Measurements from ENCODE around the gene TAL1.

The TAL1 gene

GRCh38 chr1:47184822-47185677 is 47.0 kb downstream of the TAL1 start:
- H3K4ac ChIP-seq (ENCODE audit: low read depth, low read length) = no peak overlapping the region
- H3K36me3 ChIP-seq (ENCODE audit: control insufficient read depth in 1 of 2, insufficient read depth in 2 of 2, low read length in 2 of 2) = no peaks in the 10 kb centered on the region
- WGBS (ENCODE audit: extremely low coverage, insufficient coverage, insufficient read length) = no CpG with 5 or more reads among the region's 14 CpGs
- no peak overlapping the region for H2BK120ac ChIP-seq (ENCODE audit: insufficient read depth, low read length, poor library complexity)
- H3K27ac ChIP-seq (ENCODE audit: low read depth, low read length) = no peak overlapping the region
- H3K4me2 ChIP-seq (ENCODE audit: low read length) = no peak overlapping the region
- H3K79me1 ChIP-seq (ENCODE audit: low read length) = no peaks in the 10 kb centered on the region
- no peak overlapping the region for H3K9ac ChIP-seq (ENCODE audit: low read length)
- H2BK12ac ChIP-seq (ENCODE audit: low read length) = no peak overlapping the region
- H3K27me3 ChIP-seq (ENCODE audit: insufficient read depth, low read length) = no peaks in the 10 kb centered on the region
- H3K4me1 ChIP-seq (ENCODE audit: control insufficient read depth in 1 of 2, insufficient read depth in 2 of 2, low read length in 2 of 2) = no peaks in the 10 kb centered on the region
- no peak overlapping the region for H3K23ac ChIP-seq (ENCODE audit: low read length)
- H4K91ac ChIP-seq (ENCODE audit: low read depth, low read length) = no peak overlapping the region
- no peaks in the 10 kb centered on the region for H3K79me2 ChIP-seq (ENCODE audit: control insufficient read depth, insufficient read depth, low read length, poor library complexity)
- DNase-seq = no peak
- no peak overlapping the region for H3K4me3 ChIP-seq (ENCODE audit: low read depth, low read length)
- H4K12ac ChIP-seq (ENCODE audit: low read depth, low read length) = no peak overlapping the region
- no peak overlapping the region for H3K14ac ChIP-seq (ENCODE audit: low read length)
- no peak overlapping the region for H2AFZ ChIP-seq (ENCODE audit: insufficient read depth, low read length, poor library complexity)
- no peak overlapping the region for H2AK5ac ChIP-seq (ENCODE audit: low read length)
- H2BK5ac ChIP-seq (ENCODE audit: low read depth, low read length, poor library complexity) = no peak overlapping the region
- peaks cover 5% of the 10 kb centered on the region for H3K9me3 ChIP-seq (ENCODE audit: insufficient read depth, low read depth, low read length)
- no peak overlapping the region for H3K18ac ChIP-seq (ENCODE audit: low read length)
- no peak overlapping the region for H4K8ac ChIP-seq (ENCODE audit: low read depth, low read length)

- no peak for DNase-seq
- WGBS (ENCODE audit: extremely low coverage, insufficient coverage, insufficient read length) = no CpG with 5 or more reads among the region's 5 CpGs
- H3K14ac ChIP-seq (ENCODE audit: low read length) = no peak overlapping the region
- no peak overlapping the region for H4K91ac ChIP-seq (ENCODE audit: low read depth, low read length)
- H3K4ac ChIP-seq (ENCODE audit: low read depth, low read length) = no peak overlapping the region
- no peak overlapping the region for H3K18ac ChIP-seq (ENCODE audit: low read length)
- no peak overlapping the region for H2AK5ac ChIP-seq (ENCODE audit: low read length)
- no peaks in the 10 kb centered on the region for H3K79me2 ChIP-seq (ENCODE audit: control insufficient read depth, insufficient read depth, low read length, poor library complexity)
- H3K4me1 ChIP-seq (ENCODE audit: control insufficient read depth in 1 of 2, insufficient read depth in 2 of 2, low read length in 2 of 2) = peaks cover 0 to 3% of the 10 kb centered on the region in 2 experiments
- H3K36me3 ChIP-seq (ENCODE audit: control insufficient read depth in 1 of 2, insufficient read depth in 2 of 2, low read length in 2 of 2) = no peaks in the 10 kb centered on the region
- no peaks in the 10 kb centered on the region for H3K27me3 ChIP-seq (ENCODE audit: insufficient read depth, low read length)
- no peak overlapping the region for H2BK120ac ChIP-seq (ENCODE audit: insufficient read depth, low read length, poor library complexity)
- no peak overlapping the region for H2BK12ac ChIP-seq (ENCODE audit: low read length)
- no peak overlapping the region for H2BK5ac ChIP-seq (ENCODE audit: low read depth, low read length, poor library complexity)
- no peak overlapping the region for H3K27ac ChIP-seq (ENCODE audit: low read depth, low read length)
- H3K4me2 ChIP-seq (ENCODE audit: low read length) = no peak overlapping the region
- H4K12ac ChIP-seq (ENCODE audit: low read depth, low read length) = no peak overlapping the region
- no peak overlapping the region for H4K8ac ChIP-seq (ENCODE audit: low read depth, low read length)
- H2AFZ ChIP-seq (ENCODE audit: insufficient read depth, low read length, poor library complexity) = no peak overlapping the region
- no peak overlapping the region for H3K23ac ChIP-seq (ENCODE audit: low read length)
- peaks cover 5% of the 10 kb centered on the region for H3K9me3 ChIP-seq (ENCODE audit: insufficient read depth, low read depth, low read length)
- no peak overlapping the region for H3K9ac ChIP-seq (ENCODE audit: low read length)
- H3K79me1 ChIP-seq (ENCODE audit: low read length) = no peaks in the 10 kb centered on the region
- H3K4me3 ChIP-seq (ENCODE audit: low read depth, low read length) = no peak overlapping the region
These were observed 47.8 kb downstream of the TAL1 start for GRCh38 chr1:47184090-47184821.

GRCh38 chr1:47183308-47184089 is 48.5 kb downstream of the TAL1 start:
- Histone ChIP-seq H4K12ac (ENCODE audit: low read depth, low read length) (no peak overlapping the region), H3K27ac (ENCODE audit: low read depth, low read length) (no peak overlapping the region), H3K4me1 (ENCODE audit: control insufficient read depth in 1 of 2, insufficient read depth in 2 of 2, low read length in 2 of 2) (peaks cover 0 to 3% of the 10 kb centered on the region in 2 experiments), H3K23ac (ENCODE audit: low read length) (no peak overlapping the region), H4K8ac (ENCODE audit: low read depth, low read length) (no peak overlapping the region), H2AFZ (ENCODE audit: insufficient read depth, low read length, poor library complexity) (no peak overlapping the region), H3K79me2 (ENCODE audit: control insufficient read depth, insufficient read depth, low read length, poor library complexity) (no peaks in the 10 kb centered on the region), H3K9ac (ENCODE audit: low read length) (no peak overlapping the region), H3K4me2 (ENCODE audit: low read length) (no peak overlapping the region), H3K27me3 (ENCODE audit: insufficient read depth, low read length) (no peaks in the 10 kb centered on the region), H3K18ac (ENCODE audit: low read length) (no peak overlapping the region), H2BK5ac (ENCODE audit: low read depth, low read length, poor library complexity) (no peak overlapping the region), H4K91ac (ENCODE audit: low read depth, low read length) (no peak overlapping the region), H3K14ac (ENCODE audit: low read length) (no peak overlapping the region), H3K4me3 (ENCODE audit: low read depth, low read length) (no peak overlapping the region), H2BK12ac (ENCODE audit: low read length) (no peak overlapping the region), H2AK5ac (ENCODE audit: low read length) (no peak overlapping the region), H3K36me3 (ENCODE audit: control insufficient read depth in 1 of 2, insufficient read depth in 2 of 2, low read length in 2 of 2) (no peaks in the 10 kb centered on the region), H3K4ac (ENCODE audit: low read depth, low read length) (no peak overlapping the region), H2BK120ac (ENCODE audit: insufficient read depth, low read length, poor library complexity) (no peak overlapping the region), H3K79me1 (ENCODE audit: low read length) (no peaks in the 10 kb centered on the region), H3K9me3 (ENCODE audit: insufficient read depth, low read depth, low read length) (peaks cover 5% of the 10 kb centered on the region)
- WGBS (ENCODE audit: extremely low coverage, insufficient coverage, insufficient read length) = no CpG with 5 or more reads among the region's 11 CpGs
- no peak for DNase-seq

GRCh38 chr1:47182676-47183235 is 49.3 kb downstream of the TAL1 start:
- no peak overlapping the region for H3K9ac ChIP-seq (ENCODE audit: low read length)
- H3K4ac ChIP-seq (ENCODE audit: low read depth, low read length) = no peak overlapping the region
- H3K14ac ChIP-seq (ENCODE audit: low read length) = no peak overlapping the region
- H2AFZ ChIP-seq (ENCODE audit: insufficient read depth, low read length, poor library complexity) = no peak overlapping the region
- no peak overlapping the region for H3K18ac ChIP-seq (ENCODE audit: low read length)
- no peak overlapping the region for H2AK5ac ChIP-seq (ENCODE audit: low read length)
- no peaks in the 10 kb centered on the region for H3K27me3 ChIP-seq (ENCODE audit: insufficient read depth, low read length)
- no peak overlapping the region for H3K4me3 ChIP-seq (ENCODE audit: low read depth, low read length)
- no peak overlapping the region for H3K27ac ChIP-seq (ENCODE audit: low read depth, low read length)
- no peak overlapping the region for H3K4me2 ChIP-seq (ENCODE audit: low read length)
- H3K23ac ChIP-seq (ENCODE audit: low read length) = no peak overlapping the region
- no peak overlapping the region for H4K8ac ChIP-seq (ENCODE audit: low read depth, low read length)
- no peak overlapping the region for H2BK12ac ChIP-seq (ENCODE audit: low read length)
- no peak for DNase-seq
- no peaks in the 10 kb centered on the region for H3K79me2 ChIP-seq (ENCODE audit: control insufficient read depth, insufficient read depth, low read length, poor library complexity)
- peaks cover 0 to 3% of the 10 kb centered on the region in 2 experiments for H3K4me1 ChIP-seq (ENCODE audit: control insufficient read depth in 1 of 2, insufficient read depth in 2 of 2, low read length in 2 of 2)
- H3K79me1 ChIP-seq (ENCODE audit: low read length) = no peaks in the 10 kb centered on the region
- H2BK120ac ChIP-seq (ENCODE audit: insufficient read depth, low read length, poor library complexity) = no peak overlapping the region
- H4K91ac ChIP-seq (ENCODE audit: low read depth, low read length) = no peak overlapping the region
- H3K36me3 ChIP-seq (ENCODE audit: control insufficient read depth in 1 of 2, insufficient read depth in 2 of 2, low read length in 2 of 2) = no peaks in the 10 kb centered on the region
- no peak overlapping the region for H4K12ac ChIP-seq (ENCODE audit: low read depth, low read length)
- H2BK5ac ChIP-seq (ENCODE audit: low read depth, low read length, poor library complexity) = no peak overlapping the region
- WGBS (ENCODE audit: extremely low coverage, insufficient coverage, insufficient read length) = no CpG with 5 or more reads among the region's 7 CpGs
- peaks cover 5% of the 10 kb centered on the region for H3K9me3 ChIP-seq (ENCODE audit: insufficient read depth, low read depth, low read length)
